Measurements from ENCODE around the gene CSF2RB. TPM values are rescaled to one million over a fixed set of nuclear protein-coding genes. Genes with fewer than 3 reads are reported as not detected.

Gene CSF2RB
- total RNA-seq, 1 experiment from 2014 or later: not detected

DNA sequence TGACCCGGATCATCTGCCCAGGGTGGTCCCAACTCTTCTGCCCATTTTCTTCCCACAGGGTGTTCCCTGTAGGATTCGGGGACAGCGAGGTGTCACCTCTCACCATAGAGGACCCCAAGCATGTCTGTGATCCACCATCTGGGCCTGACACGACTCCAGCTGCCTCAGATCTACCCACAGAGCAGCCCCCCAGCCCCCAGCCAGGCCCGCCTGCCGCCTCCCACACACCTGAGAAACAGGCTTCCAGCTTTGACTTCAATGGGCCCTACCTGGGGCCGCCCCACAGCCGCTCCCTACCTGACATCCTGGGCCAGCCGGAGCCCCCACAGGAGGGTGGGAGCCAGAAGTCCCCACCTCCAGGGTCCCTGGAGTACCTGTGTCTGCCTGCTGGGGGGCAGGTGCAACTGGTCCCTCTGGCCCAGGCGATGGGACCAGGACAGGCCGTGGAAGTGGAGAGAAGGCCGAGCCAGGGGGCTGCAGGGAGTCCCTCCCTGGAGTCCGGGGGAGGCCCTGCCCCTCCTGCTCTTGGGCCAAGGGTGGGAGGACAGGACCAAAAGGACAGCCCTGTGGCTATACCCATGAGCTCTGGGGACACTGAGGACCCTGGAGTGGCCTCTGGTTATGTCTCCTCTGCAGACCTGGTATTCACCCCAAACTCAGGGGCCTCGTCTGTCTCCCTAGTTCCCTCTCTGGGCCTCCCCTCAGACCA, 24.0 kb downstream of the CSF2RB start:
- H4K20me1 ChIP-seq (ENCODE audit: control insufficient read depth, insufficient read depth, insufficient read length): no peaks in the 10 kb centered on the region
- H2BK12ac ChIP-seq (ENCODE audit: insufficient read length, low read depth, low read length): no peak overlapping the region
- H2BK120ac ChIP-seq (ENCODE audit: low read depth, low read length, poor library complexity, severe bottlenecking): no peak overlapping the region
- H3K9ac ChIP-seq (ENCODE audit: extremely low read depth, insufficient read length, low read length): no peak overlapping the region
- peak; percentile 17 for DNase-seq
- no peaks in the 10 kb centered on the region for H3K27me3 ChIP-seq (ENCODE audit: insufficient read depth, low read length)
- Mint-ChIP-seq H3K4me3 (no peak overlapping the region), H3K27ac (no peak overlapping the region), H3K36me3 (ENCODE audit: insufficient read depth in 1 of 3, low read depth in 3 of 3) (peaks cover 0 to 4% (median 0%) of the 10 kb centered on the region in 3 experiments; a peak in 2 of 7 replicates), H3K27me3 (ENCODE audit: low read depth) (peaks cover 16% of the 10 kb centered on the region), H3K9me3 (no peaks in the 10 kb centered on the region; a peak in 2 of 5 replicates), H3K4me1 (peaks cover 3 to 11% of the 10 kb centered on the region in 2 experiments; a peak in 3 of 4 replicates)
- no peaks in the 10 kb centered on the region for H3K79me2 ChIP-seq (ENCODE audit: insufficient read depth, low read length)
- no peak overlapping the region for H2BK5ac ChIP-seq (ENCODE audit: insufficient read length, low read length)
- H2BK15ac ChIP-seq (ENCODE audit: low read depth, low read length): no peak overlapping the region
- no peaks in the 10 kb centered on the region for H3K9me3 ChIP-seq (ENCODE audit: control insufficient read depth, low read depth, low read length)
- no peaks in the 10 kb centered on the region for H3K23me2 ChIP-seq (ENCODE audit: insufficient read length, low read depth, low read length, poor library complexity, severe bottlenecking)
- no peak overlapping the region for H4K5ac ChIP-seq (ENCODE audit: insufficient read length, low read depth, low read length)
- no peak overlapping the region for H4K8ac ChIP-seq (replicated peaks; ENCODE audit: insufficient read length, low read depth, low read length)
- H3K14ac ChIP-seq (ENCODE audit: insufficient read depth, low read length): no peak overlapping the region
- no peak overlapping the region for H3T11ph ChIP-seq (ENCODE audit: low read length)
- TF ChIP-seq, protein P1, sequence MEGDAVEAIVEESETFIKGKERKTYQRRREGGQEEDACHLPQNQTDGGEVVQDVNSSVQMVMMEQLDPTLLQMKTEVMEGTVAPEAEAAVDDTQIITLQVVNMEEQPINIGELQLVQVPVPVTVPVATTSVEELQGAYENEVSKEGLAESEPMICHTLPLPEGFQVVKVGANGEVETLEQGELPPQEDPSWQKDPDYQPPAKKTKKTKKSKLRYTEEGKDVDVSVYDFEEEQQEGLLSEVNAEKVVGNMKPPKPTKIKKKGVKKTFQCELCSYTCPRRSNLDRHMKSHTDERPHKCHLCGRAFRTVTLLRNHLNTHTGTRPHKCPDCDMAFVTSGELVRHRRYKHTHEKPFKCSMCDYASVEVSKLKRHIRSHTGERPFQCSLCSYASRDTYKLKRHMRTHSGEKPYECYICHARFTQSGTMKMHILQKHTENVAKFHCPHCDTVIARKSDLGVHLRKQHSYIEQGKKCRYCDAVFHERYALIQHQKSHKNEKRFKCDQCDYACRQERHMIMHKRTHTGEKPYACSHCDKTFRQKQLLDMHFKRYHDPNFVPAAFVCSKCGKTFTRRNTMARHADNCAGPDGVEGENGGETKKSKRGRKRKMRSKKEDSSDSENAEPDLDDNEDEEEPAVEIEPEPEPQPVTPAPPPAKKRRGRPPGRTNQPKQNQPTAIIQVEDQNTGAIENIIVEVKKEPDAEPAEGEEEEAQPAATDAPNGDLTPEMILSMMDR (conservative IDR thresholded peaks at IDR 0.05): no peak
- no peak overlapping the region for H3K18ac ChIP-seq (ENCODE audit: insufficient read length, low read depth, low read length)
- no peak overlapping the region for H4K91ac ChIP-seq (ENCODE audit: insufficient read length, low read depth, low read length)
- H3K4ac ChIP-seq (ENCODE audit: low read depth, low read length): no peak overlapping the region
- no peak overlapping the region for H2AK5ac ChIP-seq (ENCODE audit: insufficient read length, low read length)
- H3K56ac ChIP-seq (ENCODE audit: insufficient read length, low read depth, low read length): no peak overlapping the region
- H2BK20ac ChIP-seq (ENCODE audit: low read depth, low read length, poor library complexity, severe bottlenecking): no peak overlapping the region
- H2AFZ ChIP-seq (ENCODE audit: low read length): no peak overlapping the region
- no peaks in the 10 kb centered on the region for H3K79me1 ChIP-seq (ENCODE audit: insufficient read depth, low read depth, low read length, poor library complexity, severe bottlenecking)
- H3K27ac ChIP-seq (ENCODE audit: insufficient read length, low read depth, low read length): no peak overlapping the region
- no peak overlapping the region for H3K4me2 ChIP-seq (ENCODE audit: insufficient read depth, insufficient read length, low read length)
- no peaks in the 10 kb centered on the region for H3K4me1 ChIP-seq (ENCODE audit: insufficient read depth, low read length)
- no CpG with 5 or more reads among the region's 14 CpGs for WGBS (ENCODE audit: extremely low coverage, insufficient read length, low lambda C conversion rate)
- H3K23ac ChIP-seq (ENCODE audit: insufficient read length, low read depth, low read length): no peak overlapping the region
